Ovary (tissue), 3 donors: ENCODE results near the gene CPSF4.

ENCODE experiments used
- EP300 ChIP-seq: sonication (generic); formaldehyde crosslinking; IDR thresholded peaks from one replicate; pipeline ENCODE4 v1.6.1; 2017; ENCODE audit warnings: antibody characterized with exemption
- POLR2A ChIP-seq: fragments of 450-650 bp; IDR thresholded peaks from one replicate; pipeline ENCODE4 v1.6.1; 2017; ENCODE audit warnings: antibody characterized with exemption, mild to moderate bottlenecking, moderate library complexity
- TF ChIP-seq, protein P1 (sequence below), 3 donors: fragments of 450-650 bp in 2 of 3; fragments of 200-600 bp in 1 of 3; IDR thresholded peaks; one replicate each; pipeline versions ENCODE4 v1.5.1 to v1.8.0; 2016 to 2022; ENCODE audit warnings: antibody characterized with exemption in 3 of 3, mild to moderate bottlenecking in 1 of 3
- donor health status: DM: no; HTN: no; CAD: no.

DNA sequence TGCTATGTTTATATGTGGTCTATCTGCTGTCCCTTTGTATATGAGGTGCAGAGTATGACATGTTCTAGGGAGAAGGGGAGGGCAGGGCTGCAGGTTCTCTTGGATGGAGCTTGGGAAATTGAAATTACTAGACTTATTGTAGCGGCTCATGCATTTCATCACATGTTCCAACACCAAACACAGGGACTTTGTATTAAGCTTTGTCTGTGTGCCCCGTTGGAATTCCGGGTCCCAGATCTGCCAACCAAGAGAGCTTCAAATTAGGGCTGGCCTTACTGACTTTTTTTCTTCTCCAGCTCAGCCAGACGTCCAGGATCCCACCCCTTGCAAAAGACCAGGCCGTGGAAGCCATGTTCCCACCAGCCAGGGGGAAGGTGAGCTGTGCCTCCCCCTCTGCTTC is 37.4 kb downstream of the CPSF4 start:
- TF ChIP-seq, protein P1, sequence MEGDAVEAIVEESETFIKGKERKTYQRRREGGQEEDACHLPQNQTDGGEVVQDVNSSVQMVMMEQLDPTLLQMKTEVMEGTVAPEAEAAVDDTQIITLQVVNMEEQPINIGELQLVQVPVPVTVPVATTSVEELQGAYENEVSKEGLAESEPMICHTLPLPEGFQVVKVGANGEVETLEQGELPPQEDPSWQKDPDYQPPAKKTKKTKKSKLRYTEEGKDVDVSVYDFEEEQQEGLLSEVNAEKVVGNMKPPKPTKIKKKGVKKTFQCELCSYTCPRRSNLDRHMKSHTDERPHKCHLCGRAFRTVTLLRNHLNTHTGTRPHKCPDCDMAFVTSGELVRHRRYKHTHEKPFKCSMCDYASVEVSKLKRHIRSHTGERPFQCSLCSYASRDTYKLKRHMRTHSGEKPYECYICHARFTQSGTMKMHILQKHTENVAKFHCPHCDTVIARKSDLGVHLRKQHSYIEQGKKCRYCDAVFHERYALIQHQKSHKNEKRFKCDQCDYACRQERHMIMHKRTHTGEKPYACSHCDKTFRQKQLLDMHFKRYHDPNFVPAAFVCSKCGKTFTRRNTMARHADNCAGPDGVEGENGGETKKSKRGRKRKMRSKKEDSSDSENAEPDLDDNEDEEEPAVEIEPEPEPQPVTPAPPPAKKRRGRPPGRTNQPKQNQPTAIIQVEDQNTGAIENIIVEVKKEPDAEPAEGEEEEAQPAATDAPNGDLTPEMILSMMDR (IDR thresholded peaks at IDR 0.05) = no peak
- TF ChIP-seq POLR2A (no peak), EP300 (no peak)
